GM13977 (cell line): ENCODE data around the gene ENTR1.

ENCODE experiments used
- DNase-seq: peaks from one replicate; pipeline ENCODE4 v3.0.0; 2012; ENCODE audit warnings: low spot score
- in situ Hi-C: fragments of 300-500 bp; cut with MboI; formaldehyde crosslinking; loops from one replicate; pipeline ENCODE4 v1.12.0; 2022; ENCODE audit warnings: low sequenced_read_pairs, low pct_unique_long_range_greater_than_20kb, mixed read lengths, inconsistent platforms; ENCODE audit not compliant: unreplicated experiment
- TF ChIP-seq, protein P1 (sequence below): IDR thresholded peaks from 2 replicates; pipeline ENCODE4 v1.5.1; 2012; ENCODE audit warnings: mild to moderate bottlenecking, control low read depth; ENCODE audit not compliant: insufficient read depth; ENCODE audit errors: extremely low read depth, missing control alignments

Gene ENTR1

DNA sequence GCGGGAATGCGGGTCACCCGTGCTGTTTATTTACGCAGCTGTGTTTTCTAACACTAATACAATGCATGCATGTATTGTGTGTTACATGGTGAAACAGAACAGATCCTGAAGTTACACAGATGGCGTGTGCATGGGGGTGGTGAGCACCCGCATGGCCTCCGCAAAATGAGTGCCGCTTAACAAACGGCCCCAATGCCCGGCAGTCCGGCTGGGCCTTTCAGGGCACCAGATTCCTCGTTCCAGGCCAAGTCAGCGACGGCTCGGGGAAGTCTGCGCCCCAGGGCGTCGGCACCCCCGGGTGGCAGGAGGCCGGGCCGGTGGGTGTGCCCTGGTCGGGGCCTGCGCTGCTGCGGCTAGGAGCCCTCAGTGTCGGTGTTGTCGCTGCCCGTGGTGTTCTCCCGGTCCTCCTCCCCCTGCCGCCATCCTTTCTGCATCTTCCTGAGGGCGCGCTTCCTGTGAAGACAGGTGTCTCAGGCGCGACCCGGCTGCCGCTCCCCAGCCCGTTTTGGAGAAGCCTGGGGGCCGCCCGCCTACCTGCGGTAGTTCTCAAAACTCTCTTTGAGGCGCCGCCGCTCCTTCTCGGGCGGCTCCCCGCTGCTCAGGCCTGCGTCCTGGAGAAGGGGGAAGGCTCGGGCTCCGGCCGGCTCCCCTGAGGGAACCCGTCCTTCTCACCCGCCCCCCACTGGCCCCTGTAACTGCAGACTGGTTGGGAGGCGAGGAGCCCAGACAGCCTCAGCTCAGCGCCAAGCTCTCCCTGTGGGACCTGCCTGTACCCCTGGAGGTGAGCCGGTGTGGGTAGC is 46.3 kb downstream of the ENTR1 start:
- TF ChIP-seq, protein P1, sequence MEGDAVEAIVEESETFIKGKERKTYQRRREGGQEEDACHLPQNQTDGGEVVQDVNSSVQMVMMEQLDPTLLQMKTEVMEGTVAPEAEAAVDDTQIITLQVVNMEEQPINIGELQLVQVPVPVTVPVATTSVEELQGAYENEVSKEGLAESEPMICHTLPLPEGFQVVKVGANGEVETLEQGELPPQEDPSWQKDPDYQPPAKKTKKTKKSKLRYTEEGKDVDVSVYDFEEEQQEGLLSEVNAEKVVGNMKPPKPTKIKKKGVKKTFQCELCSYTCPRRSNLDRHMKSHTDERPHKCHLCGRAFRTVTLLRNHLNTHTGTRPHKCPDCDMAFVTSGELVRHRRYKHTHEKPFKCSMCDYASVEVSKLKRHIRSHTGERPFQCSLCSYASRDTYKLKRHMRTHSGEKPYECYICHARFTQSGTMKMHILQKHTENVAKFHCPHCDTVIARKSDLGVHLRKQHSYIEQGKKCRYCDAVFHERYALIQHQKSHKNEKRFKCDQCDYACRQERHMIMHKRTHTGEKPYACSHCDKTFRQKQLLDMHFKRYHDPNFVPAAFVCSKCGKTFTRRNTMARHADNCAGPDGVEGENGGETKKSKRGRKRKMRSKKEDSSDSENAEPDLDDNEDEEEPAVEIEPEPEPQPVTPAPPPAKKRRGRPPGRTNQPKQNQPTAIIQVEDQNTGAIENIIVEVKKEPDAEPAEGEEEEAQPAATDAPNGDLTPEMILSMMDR, result no peak
- no peak for DNase-seq
- in situ Hi-C loops, result no loop called here

DNA sequence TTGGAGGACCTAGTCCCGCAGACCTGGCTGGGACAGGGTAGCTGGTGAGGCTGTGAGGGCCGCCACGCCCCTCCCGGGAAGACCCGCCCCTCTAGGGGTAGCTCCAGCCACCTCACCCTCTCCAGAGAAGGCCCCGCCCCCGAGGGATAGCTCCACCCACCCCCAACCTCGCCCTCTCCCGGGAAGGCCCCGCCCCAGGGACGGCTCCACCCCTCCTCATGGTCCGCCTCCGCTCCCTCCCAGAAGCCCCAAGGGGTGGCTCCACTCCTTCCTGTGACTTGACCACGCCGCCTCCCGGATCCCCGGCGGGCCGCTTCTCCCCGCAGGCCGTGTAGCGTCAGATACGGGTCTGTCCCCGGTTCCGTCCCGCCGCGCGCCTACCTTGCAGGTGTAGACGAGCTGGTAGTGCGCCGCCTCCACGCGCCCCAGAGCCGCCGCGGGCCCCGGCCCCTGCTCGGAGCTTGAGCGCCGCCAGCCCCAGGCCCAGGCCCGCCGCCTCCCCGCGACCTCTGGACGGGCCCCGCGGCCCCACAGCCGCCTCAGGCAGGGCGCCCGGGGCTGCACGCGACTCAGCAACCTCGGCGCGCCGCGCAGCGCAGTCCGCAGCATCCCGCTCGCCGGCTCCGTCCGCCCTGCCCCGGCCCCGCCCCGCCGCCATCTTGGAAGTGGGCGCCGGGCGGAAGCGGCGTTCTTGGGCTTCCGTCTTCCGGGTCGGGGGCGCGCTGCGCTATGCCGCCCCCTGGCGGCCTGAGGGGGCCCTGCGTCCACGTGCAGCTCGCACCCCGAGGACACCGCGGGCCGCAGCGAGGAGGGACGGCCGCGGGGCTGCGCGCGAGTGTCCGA is 47.1 kb downstream of the ENTR1 start, which contains the start of gene DNLZ:
Gene DNLZ, minus strand, starts transcription at position 639 of the 843 bp plus-strand sequence. Its CDS starts 30 bp downstream, at position 609.
- TF ChIP-seq, protein P1, result peak; percentile 98
- DNase-seq, result peak; percentile 100
- in situ Hi-C loops, result no loop called here

DNA sequence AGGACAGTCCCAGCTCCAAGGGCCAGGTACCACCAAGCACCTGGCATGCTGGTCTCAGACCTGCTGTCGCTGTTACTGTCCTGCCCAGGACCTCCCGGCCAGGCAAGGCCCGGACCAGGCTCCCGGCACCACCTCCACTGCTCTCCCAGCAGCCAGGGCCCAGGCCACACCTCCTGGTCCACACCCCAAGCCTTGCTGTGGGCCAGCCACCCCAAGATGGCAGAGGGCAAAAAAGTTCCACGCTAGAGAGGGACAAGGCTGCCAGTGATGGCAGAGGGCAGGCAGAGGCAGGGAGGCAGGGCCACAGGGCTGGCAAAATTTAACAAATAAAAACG is 48.0 kb downstream of the ENTR1 start:
- in situ Hi-C loops, result no loop called here
- TF ChIP-seq, protein P1, result no peak
- DNase-seq, result no peak

DNA sequence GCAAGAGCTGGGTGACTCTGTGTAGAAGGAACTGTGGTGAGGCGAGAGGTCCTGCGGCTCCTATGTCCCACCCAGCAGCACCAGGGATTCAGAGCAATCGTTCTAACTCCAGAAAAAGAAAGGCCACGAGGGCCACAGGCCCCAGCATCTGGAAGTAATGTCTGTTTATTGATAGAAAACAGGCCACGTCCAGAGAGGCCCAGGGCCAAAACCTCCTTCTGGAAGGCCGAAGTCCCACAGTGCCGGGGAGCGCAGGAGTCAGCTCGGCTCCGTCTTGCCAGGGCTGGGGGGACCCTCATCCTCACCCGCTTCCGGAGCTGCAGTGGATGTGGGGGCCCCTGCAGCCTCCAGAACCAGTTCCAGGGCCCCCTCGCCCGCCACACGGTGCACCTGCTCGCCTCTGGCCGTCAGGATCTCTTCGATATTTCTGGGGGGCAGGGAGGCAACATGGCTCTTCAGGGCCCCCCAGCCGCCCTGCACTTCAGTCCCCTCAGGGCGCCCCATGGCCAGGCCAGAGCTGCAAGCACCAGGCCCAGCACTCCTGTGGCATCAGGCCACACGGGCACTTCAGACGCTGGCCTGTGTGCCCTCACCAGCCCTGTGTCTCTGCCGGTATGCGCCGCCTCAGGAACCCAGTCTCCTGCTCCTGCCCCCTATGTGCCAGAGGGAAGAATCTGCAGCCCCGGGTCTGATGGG is 48.5 kb downstream of the ENTR1 start:
- TF ChIP-seq, protein P1, result no peak
- no peak for DNase-seq
- in situ Hi-C loops, result no loop called here

DNA sequence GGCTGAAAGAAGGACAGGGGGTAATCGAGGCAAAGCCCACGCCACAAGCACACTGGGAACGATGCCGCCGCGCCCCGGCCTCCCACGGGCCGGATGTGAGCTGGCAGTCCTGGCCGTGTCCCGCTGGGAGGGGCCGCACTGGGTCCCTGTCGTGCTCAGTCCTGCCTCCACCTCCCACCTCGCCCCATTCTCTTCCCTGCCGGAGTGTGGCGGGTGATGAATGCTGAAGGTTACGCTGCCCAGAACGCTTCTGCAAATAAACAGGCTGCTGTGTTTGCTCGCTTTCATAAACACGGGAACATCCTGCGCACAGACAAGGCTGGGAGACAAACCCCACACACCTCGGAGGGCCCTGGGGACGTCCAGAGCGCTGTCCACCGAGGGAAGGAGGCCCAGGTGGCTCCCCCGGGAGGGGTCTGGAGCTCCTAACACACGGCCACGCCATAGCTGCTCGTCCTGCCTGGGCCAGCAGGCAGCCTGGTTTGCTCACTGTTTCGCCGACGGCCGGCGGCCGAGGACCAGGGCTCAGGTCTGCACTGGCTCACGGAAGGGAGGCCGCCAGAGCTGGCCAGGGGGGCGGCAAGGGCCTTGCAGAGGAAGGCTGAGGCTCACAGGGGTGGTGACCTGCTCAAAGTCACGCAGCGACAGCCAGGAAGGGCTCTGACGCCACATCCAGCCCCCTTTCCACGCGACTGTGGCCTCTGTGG is 49.2 kb downstream of the ENTR1 start:
- DNase-seq, result no peak
- in situ Hi-C loops, result no loop called here
- TF ChIP-seq, protein P1, result no peak
